ENCODE measurements around the gene MAP7. TPM values are rescaled to one million over a fixed set of nuclear protein-coding genes. Genes with fewer than 3 reads are reported as not detected.

Gene MAP7
- total RNA-seq, 1 experiment from 2014 or later, result 33.7 TPM

- ChIA-PET CTCF (no interaction called here), POLR2A (ENCODE audit: unreplicated experiment) (no interaction called here)
- no peak for TF ChIP-seq CTCF (conservative IDR thresholded peaks at IDR 0.05)
- no peak for TF ChIP-seq EZH2 (IDR thresholded peaks at IDR 0.05; ENCODE audit: low read depth)
- Histone ChIP-seq H3K4me1 (replicated peaks; ENCODE audit: insufficient read depth) (no peaks in the 10 kb centered on the region), H3K27ac (no peak overlapping the region), H3K36me3 (ENCODE audit: low read depth) (peaks cover 11% of the 10 kb centered on the region; the same call in 1 of the 2 replicates), H3K4me2 (no peak overlapping the region), H4K20me1 (ENCODE audit: insufficient read depth) (0 out of 2 replicates have a peak, but pooled peaks cover 10% of the 10 kb centered on the region), H3F3A (ENCODE audit: insufficient read depth, low read depth) (no peaks in the 10 kb centered on the region; the same call in 1 of the 2 replicates), H2AFZ (no peak overlapping the region), H3K4me3 (no peak overlapping the region), H3K9me3 (ENCODE audit: insufficient read depth, low read depth) (no peaks in the 10 kb centered on the region), H3K27me3 (ENCODE audit: insufficient read depth, low read depth) (no peaks in the 10 kb centered on the region), H3K9me2 (ENCODE audit: insufficient read depth) (no peaks in the 10 kb centered on the region), H3K79me2 (ENCODE audit: low read depth) (no peaks in the 10 kb centered on the region)
- intact Hi-C loops (cut with micrococcal nuclease; ENCODE audit: unreplicated experiment), result no loop called here
- no peak for DNase-seq
- BruUV-seq (replicated peaks), result no TSS peak
Observed at GRCh38 chr6:136421537-136422158, 128.6 kb downstream of the MAP7 start.

GRCh38 chr6:136420853-136421252 lies 129.4 kb downstream of the MAP7 start:
- no peak overlapping the region for H3K4me2 ChIP-seq
- H4K20me1 ChIP-seq (ENCODE audit: insufficient read depth), result 0 out of 2 replicates have a peak, but pooled peaks cover 3% of the 10 kb centered on the region
- no peaks in the 10 kb centered on the region for H3K79me2 ChIP-seq (ENCODE audit: low read depth)
- no TSS peak for BruUV-seq (replicated peaks)
- H3K27me3 ChIP-seq (ENCODE audit: insufficient read depth, low read depth), result no peaks in the 10 kb centered on the region
- TF ChIP-seq CTCF (conservative IDR thresholded peaks at IDR 0.05) (no peak), EZH2 (IDR thresholded peaks at IDR 0.05; ENCODE audit: low read depth) (no peak)
- H3K27ac ChIP-seq, result no peak overlapping the region
- intact Hi-C loops (cut with micrococcal nuclease; ENCODE audit: unreplicated experiment), result no loop called here
- no peaks in the 10 kb centered on the region for H3K9me2 ChIP-seq (ENCODE audit: insufficient read depth)
- no peaks in the 10 kb centered on the region for H3K4me1 ChIP-seq (replicated peaks; ENCODE audit: insufficient read depth)
- ChIA-PET CTCF (no interaction called here), POLR2A (ENCODE audit: unreplicated experiment) (no interaction called here)
- DNase-seq, result no peak
- no peaks in the 10 kb centered on the region for H3K9me3 ChIP-seq (ENCODE audit: insufficient read depth, low read depth)
- no peak overlapping the region for H3K4me3 ChIP-seq
- no peaks in the 10 kb centered on the region; the same call in 1 of the 2 replicates for H3F3A ChIP-seq (ENCODE audit: insufficient read depth, low read depth)
- peaks cover 11% of the 10 kb centered on the region; the same call in 1 of the 2 replicates for H3K36me3 ChIP-seq (ENCODE audit: low read depth)
- H2AFZ ChIP-seq, result no peak overlapping the region

GRCh38 chr6:136415351-136416007 lies 134.7 kb downstream of the MAP7 start:
- Histone ChIP-seq H2AFZ (no peak overlapping the region), H3K27me3 (ENCODE audit: insufficient read depth, low read depth) (no peaks in the 10 kb centered on the region), H3K27ac (no peak overlapping the region), H3K9me3 (ENCODE audit: insufficient read depth, low read depth) (no peaks in the 10 kb centered on the region), H3K36me3 (ENCODE audit: low read depth) (no peaks in the 10 kb centered on the region; the same call in 1 of the 2 replicates), H3K4me2 (no peak overlapping the region), H3K4me3 (no peak overlapping the region), H3K79me2 (ENCODE audit: low read depth) (no peaks in the 10 kb centered on the region), H3K4me1 (replicated peaks; ENCODE audit: insufficient read depth) (no peaks in the 10 kb centered on the region), H3K9me2 (ENCODE audit: insufficient read depth) (no peaks in the 10 kb centered on the region), H4K20me1 (ENCODE audit: insufficient read depth) (peaks cover 3% of the 10 kb centered on the region; the same call in 1 of the 2 replicates), H3F3A (ENCODE audit: insufficient read depth, low read depth) (no peaks in the 10 kb centered on the region; the same call in 1 of the 2 replicates)
- DNase-seq, result no peak
- POLR2A ChIA-PET (ENCODE audit: unreplicated experiment), result no interaction called here
- CTCF ChIA-PET, result no interaction called here
- BruUV-seq (replicated peaks), result no TSS peak
- intact Hi-C loops (cut with micrococcal nuclease; ENCODE audit: unreplicated experiment), result no loop called here
- TF ChIP-seq EZH2 (IDR thresholded peaks at IDR 0.05; ENCODE audit: low read depth), result no peak
- TF ChIP-seq CTCF (conservative IDR thresholded peaks at IDR 0.05), result no peak

Data from PC-9 (cell line).